ENCODE measurements around the gene SVOPL. TPM values are rescaled to one million over a fixed set of nuclear protein-coding genes. Genes with fewer than 3 reads are reported as not detected.

SVOPL gene
- total RNA-seq, 1 experiment from 2014 or later = 1.1 TPM

GRCh38 chr7:138716889-138717288 is 15.7 kb upstream of the SVOPL start:
- Histone ChIP-seq H3K79me1 (ENCODE audit: insufficient read depth, low read depth, low read length, poor library complexity, severe bottlenecking) (no peaks in the 10 kb centered on the region), H2BK120ac (ENCODE audit: low read depth, low read length, poor library complexity, severe bottlenecking) (no peak overlapping the region), H2BK12ac (ENCODE audit: insufficient read length, low read depth, low read length) (no peak overlapping the region), H4K5ac (ENCODE audit: insufficient read length, low read depth, low read length) (no peak overlapping the region), H3K56ac (ENCODE audit: insufficient read length, low read depth, low read length) (no peak overlapping the region), H3K4me1 (ENCODE audit: insufficient read depth, low read length) (no peaks in the 10 kb centered on the region; the same call in 1 of the 2 replicates), H3K14ac (ENCODE audit: insufficient read depth, low read length) (no peak overlapping the region), H2AK5ac (ENCODE audit: insufficient read length, low read length) (no peak overlapping the region), H3K4ac (ENCODE audit: low read depth, low read length) (no peak overlapping the region), H2BK20ac (ENCODE audit: low read depth, low read length, poor library complexity, severe bottlenecking) (no peak overlapping the region), H2BK5ac (ENCODE audit: insufficient read length, low read length) (no peak overlapping the region), H3K79me2 (ENCODE audit: insufficient read depth, low read length) (no peaks in the 10 kb centered on the region), H3K23ac (ENCODE audit: insufficient read length, low read depth, low read length) (no peak overlapping the region), H3K4me2 (ENCODE audit: insufficient read depth, insufficient read length, low read length) (no peak overlapping the region), H4K91ac (ENCODE audit: insufficient read length, low read depth, low read length) (no peak overlapping the region), H3T11ph (ENCODE audit: low read length) (no peak overlapping the region), H3K18ac (ENCODE audit: insufficient read length, low read depth, low read length) (no peak overlapping the region), H4K20me1 (ENCODE audit: control insufficient read depth, insufficient read depth, insufficient read length) (no peaks in the 10 kb centered on the region), H3K27ac (ENCODE audit: insufficient read length, low read depth, low read length) (no peak overlapping the region), H3K27me3 (ENCODE audit: insufficient read depth, low read length) (no peaks in the 10 kb centered on the region), H3K23me2 (ENCODE audit: insufficient read length, low read depth, low read length, poor library complexity, severe bottlenecking) (no peaks in the 10 kb centered on the region), H3K9me3 (ENCODE audit: control insufficient read depth, low read depth, low read length) (no peaks in the 10 kb centered on the region), H2BK15ac (ENCODE audit: low read depth, low read length) (no peak overlapping the region), H3K9ac (ENCODE audit: extremely low read depth, insufficient read length, low read length) (no peak overlapping the region), H4K8ac (replicated peaks; ENCODE audit: insufficient read length, low read depth, low read length) (no peak overlapping the region), H2AFZ (ENCODE audit: low read length) (no peak overlapping the region)
- TF ChIP-seq, protein P1, sequence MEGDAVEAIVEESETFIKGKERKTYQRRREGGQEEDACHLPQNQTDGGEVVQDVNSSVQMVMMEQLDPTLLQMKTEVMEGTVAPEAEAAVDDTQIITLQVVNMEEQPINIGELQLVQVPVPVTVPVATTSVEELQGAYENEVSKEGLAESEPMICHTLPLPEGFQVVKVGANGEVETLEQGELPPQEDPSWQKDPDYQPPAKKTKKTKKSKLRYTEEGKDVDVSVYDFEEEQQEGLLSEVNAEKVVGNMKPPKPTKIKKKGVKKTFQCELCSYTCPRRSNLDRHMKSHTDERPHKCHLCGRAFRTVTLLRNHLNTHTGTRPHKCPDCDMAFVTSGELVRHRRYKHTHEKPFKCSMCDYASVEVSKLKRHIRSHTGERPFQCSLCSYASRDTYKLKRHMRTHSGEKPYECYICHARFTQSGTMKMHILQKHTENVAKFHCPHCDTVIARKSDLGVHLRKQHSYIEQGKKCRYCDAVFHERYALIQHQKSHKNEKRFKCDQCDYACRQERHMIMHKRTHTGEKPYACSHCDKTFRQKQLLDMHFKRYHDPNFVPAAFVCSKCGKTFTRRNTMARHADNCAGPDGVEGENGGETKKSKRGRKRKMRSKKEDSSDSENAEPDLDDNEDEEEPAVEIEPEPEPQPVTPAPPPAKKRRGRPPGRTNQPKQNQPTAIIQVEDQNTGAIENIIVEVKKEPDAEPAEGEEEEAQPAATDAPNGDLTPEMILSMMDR (conservative IDR thresholded peaks at IDR 0.05) = no peak
- Mint-ChIP-seq H3K4me3 (no peak overlapping the region), H3K36me3 (ENCODE audit: insufficient read depth in 1 of 3, low read depth in 3 of 3) (no peaks in the 10 kb centered on the region), H3K27ac (no peak overlapping the region; a peak in 1 of 7 replicates), H3K27me3 (ENCODE audit: low read depth) (no peaks in the 10 kb centered on the region; the same call in 1 of the 2 replicates), H3K9me3 (no peaks in the 10 kb centered on the region), H3K4me1 (peaks cover 8 to 13% of the 10 kb centered on the region in 2 experiments)
- no CpG with 5 or more reads among the region's 7 CpGs for WGBS (ENCODE audit: extremely low coverage, insufficient read length, low lambda C conversion rate)
- no peak for DNase-seq
